Uterus (tissue), 4 donors: Measurements from ENCODE around the gene AKT3. TPM values are rescaled to one million over a fixed set of nuclear protein-coding genes. Genes with fewer than 3 reads are reported as not detected.

Source experiments
- DNase-seq, 2 donors: peaks; one replicate each; pipeline ENCODE4 v3.0.0-alpha.2; 2019 to 2020
- H3K27ac ChIP-seq, 2 donors: fragments of 200-600 bp; sonication (generic); 1 replicate in 1 of 2; 2 replicates in 1 of 2; pipeline ENCODE4 v1.5.1; 2016 to 2018
- H3K27me3 ChIP-seq, 2 donors: fragments of 200-600 bp; sonication (generic); one replicate each; pipeline ENCODE4 v1.5.1; 2018 to 2019; ENCODE audit warnings: control low read depth in 1 of 2
- H3K36me3 ChIP-seq, 2 donors: fragments of 200-600 bp; sonication (generic); one replicate each; pipeline ENCODE4 v1.5.1; 2019; ENCODE audit warnings: control low read depth in 1 of 2
- H3K4me1 ChIP-seq, 2 donors: fragments of 200-600 bp; sonication (generic); one replicate each; pipeline ENCODE4 v1.5.1; 2018 to 2019; ENCODE audit warnings: control low read depth in 1 of 2
- H3K4me3 ChIP-seq, 2 donors: fragments of 200-600 bp; sonication (generic); 1 replicate in 1 of 2; 2 replicates in 1 of 2; pipeline ENCODE4 v1.5.1; 2018 to 2019; ENCODE audit warnings: mild to moderate bottlenecking in 1 of 2
- H3K9me3 ChIP-seq, 2 donors: fragments of 200-600 bp; sonication (generic); one replicate each; pipeline ENCODE4 v1.5.1; 2019; ENCODE audit warnings: control low read depth in 1 of 2
- POLR2A ChIP-seq, 2 donors: fragments of 450-650 bp; IDR thresholded peaks; one replicate each; pipeline ENCODE4 v1.6.1; 2016; ENCODE audit warnings: antibody characterized with exemption in 2 of 2, mild to moderate bottlenecking in 1 of 2, moderate library complexity in 1 of 2
- intact Hi-C: fragments of 100-400 bp; cut with DNase I; formaldehyde crosslinking; loops from one replicate; pipeline ENCODE4 v1.15.1; 2023; ENCODE audit warnings: low total_unique reads
- total RNA-seq, 4 donors: library from RNA; depleted of rRNA in 3 of 4; stranded (reverse); fragments of >200 nt in 3 of 4; gene quantifications; one replicate each; pipeline versions ENCODE4 v1.1.0 to v1.2.4, GENCODE V29; 2014 to 2023
- TF ChIP-seq, protein P1 (sequence below), 4 experiments: fragments of 200-600 bp in 2 of 4; fragments of 450-650 bp in 2 of 4; sonication (generic) in 2 of 4; IDR thresholded peaks; one replicate each; pipeline ENCODE4 v1.5.1; 2016 to 2019; ENCODE audit warnings: antibody characterized with exemption in 4 of 4, mild to moderate bottlenecking in 2 of 4, moderate library complexity in 1 of 4
- donor health status: DM: yes; HTN: yes; CAD: no.

Gene AKT3
- total RNA-seq, 4 donors from 2014 or later = 39.2 to 227 (median 97.6) TPM

DNA sequence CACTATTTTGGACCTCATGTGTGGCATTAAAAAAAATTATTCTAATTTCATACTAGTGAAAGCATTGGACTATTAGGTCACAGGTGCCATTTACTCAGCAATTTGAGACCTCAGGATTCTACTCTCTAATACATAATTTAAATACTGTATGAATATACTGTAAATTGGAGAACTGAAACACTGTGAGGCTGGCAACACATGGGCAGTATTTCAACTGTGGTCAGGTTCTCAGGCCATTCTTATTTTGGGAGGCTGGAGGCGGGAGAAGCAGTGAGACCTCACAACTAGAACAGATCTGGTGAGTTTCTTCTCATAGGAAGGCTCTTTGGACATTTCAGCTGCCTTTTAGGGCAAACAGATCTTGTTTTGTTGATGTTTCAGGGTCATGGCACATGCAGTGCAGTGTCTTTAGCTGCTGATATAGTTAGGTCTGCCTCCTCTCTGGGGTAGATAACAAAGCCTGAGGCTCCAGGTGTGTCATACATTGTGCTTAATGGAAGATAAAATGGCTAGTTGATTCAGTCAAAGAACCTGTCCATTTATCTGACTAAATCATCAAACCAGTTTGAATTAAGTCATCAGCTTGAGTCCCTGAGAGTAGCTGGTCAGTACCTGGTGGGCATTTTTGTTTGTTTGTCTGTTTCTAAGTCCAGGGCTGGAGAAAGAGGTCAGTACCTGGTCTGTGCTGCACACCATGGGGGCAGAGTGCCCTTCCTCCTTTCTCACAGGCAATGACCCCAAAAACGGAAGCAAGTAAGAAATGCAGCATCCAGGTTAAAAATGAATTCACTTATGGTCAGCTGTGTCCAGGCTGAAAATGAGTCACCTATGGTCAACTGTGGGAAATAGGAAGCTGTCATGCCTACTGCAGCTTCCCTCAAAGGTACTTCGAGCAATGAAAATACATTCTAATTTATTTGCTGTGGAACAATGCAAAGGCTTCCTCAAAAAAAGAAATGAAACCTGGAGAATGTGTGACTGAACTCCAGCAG is 378.0 kb downstream of the AKT3 start:
- no peaks in the 10 kb centered on the region for H3K9me3 ChIP-seq
- H3K27me3 ChIP-seq = no peaks in the 10 kb centered on the region
- TF ChIP-seq, protein P1, sequence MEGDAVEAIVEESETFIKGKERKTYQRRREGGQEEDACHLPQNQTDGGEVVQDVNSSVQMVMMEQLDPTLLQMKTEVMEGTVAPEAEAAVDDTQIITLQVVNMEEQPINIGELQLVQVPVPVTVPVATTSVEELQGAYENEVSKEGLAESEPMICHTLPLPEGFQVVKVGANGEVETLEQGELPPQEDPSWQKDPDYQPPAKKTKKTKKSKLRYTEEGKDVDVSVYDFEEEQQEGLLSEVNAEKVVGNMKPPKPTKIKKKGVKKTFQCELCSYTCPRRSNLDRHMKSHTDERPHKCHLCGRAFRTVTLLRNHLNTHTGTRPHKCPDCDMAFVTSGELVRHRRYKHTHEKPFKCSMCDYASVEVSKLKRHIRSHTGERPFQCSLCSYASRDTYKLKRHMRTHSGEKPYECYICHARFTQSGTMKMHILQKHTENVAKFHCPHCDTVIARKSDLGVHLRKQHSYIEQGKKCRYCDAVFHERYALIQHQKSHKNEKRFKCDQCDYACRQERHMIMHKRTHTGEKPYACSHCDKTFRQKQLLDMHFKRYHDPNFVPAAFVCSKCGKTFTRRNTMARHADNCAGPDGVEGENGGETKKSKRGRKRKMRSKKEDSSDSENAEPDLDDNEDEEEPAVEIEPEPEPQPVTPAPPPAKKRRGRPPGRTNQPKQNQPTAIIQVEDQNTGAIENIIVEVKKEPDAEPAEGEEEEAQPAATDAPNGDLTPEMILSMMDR (IDR thresholded peaks at IDR 0.05) = no peak
- intact Hi-C loops = no loop called here
- DNase-seq = no peak
- no peak overlapping the region for H3K4me3 ChIP-seq
- no peaks in the 10 kb centered on the region for H3K4me1 ChIP-seq
- H3K27ac ChIP-seq = peak overlapping the region in 1 of 2 donors; percentile 72
- H3K36me3 ChIP-seq = no peaks in the 10 kb centered on the region

DNA sequence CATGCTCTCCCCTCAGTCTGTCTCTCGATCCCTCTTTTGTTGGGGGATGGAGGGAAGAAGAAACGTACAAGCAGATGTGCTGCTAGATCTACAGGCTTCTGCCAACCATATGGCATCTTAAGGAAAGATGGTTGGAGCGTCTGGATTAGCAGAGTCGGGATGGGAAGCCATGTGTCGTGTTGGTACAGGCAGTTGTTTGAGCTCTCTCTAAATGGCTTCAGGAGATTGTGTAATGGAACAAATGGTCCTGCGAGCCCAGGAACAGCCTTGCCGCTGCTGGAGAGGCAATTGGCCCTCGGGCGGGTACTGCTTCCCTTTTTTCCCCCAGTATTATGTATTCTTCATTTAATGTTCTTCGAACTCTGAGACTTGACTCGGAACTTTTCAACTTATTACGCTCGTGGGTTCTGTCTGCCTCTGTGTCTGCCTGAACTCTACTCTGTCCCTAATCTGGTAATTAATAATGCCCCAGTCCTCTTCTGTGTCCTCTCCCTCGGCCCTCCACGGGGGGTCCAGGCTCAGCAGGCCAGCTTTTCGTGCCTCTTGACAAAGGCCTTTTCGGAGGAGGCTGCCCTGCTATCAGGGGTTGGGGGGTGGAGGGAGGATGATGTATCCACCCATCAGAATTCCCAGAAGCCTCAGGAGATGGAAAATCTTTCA is 378.9 kb downstream of the AKT3 start:
- H3K27me3 ChIP-seq = no peaks in the 10 kb centered on the region
- no peak overlapping the region for H3K27ac ChIP-seq
- intact Hi-C loops = no loop called here
- no peaks in the 10 kb centered on the region for H3K36me3 ChIP-seq
- TF ChIP-seq, protein P1 (IDR thresholded peaks at IDR 0.05) = no peak
- no peak for TF ChIP-seq POLR2A (IDR thresholded peaks at IDR 0.05)
- no peak overlapping the region for H3K4me3 ChIP-seq
- DNase-seq = no peak
- no peaks in the 10 kb centered on the region for H3K9me3 ChIP-seq
- H3K4me1 ChIP-seq = no peaks in the 10 kb centered on the region

DNA sequence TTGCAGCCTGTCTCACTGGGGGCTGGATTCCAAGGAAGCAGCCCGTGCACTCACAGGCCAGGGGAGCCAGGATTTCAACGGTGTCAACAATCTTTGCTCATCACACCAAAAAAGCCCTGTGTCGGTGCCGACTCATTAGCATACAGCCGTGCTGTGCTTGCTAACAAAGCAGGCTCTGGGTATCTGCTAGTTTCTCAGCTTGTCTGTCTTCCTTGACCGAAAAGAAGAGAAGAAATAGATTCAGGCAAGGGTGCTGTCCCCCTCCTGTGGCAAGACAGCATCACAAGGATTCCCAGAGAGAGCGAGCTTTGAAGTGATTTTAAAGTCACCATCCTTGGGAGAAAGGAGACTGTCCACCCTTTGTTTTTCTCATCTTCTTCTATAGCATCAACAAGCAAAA is 379.5 kb downstream of the AKT3 start:
- TF ChIP-seq POLR2A (IDR thresholded peaks at IDR 0.05) = no peak
- TF ChIP-seq, protein P1 (IDR thresholded peaks at IDR 0.05) = no peak
- intact Hi-C loops = no loop called here
- Histone ChIP-seq H3K36me3 (no peaks in the 10 kb centered on the region), H3K27me3 (no peaks in the 10 kb centered on the region), H3K4me1 (no peaks in the 10 kb centered on the region), H3K9me3 (no peaks in the 10 kb centered on the region), H3K4me3 (no peak overlapping the region), H3K27ac (no peak overlapping the region)
- DNase-seq = no peak

DNA sequence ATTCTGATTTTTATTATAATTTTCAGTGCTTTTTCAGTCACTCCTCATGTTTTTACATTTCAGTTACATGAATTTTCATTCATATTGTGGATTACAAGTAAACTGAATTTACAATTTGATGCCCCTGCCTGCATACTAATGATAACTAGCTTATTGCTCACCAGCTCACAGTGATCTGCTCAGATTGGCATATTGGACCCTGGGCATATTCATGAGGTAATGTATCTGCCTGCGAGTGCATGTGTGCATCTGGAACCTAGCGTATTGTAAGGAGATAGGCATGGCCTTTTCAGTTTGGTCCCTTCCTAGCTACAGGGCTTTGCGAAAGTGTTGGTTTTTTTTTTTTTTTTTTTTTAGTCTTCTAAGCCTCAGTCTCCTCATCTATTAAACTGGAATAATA is 380.5 kb downstream of the AKT3 start:
- TF ChIP-seq, protein P1 (IDR thresholded peaks at IDR 0.05) = no peak
- no peak for TF ChIP-seq POLR2A (IDR thresholded peaks at IDR 0.05)
- intact Hi-C loops = no loop called here
- Histone ChIP-seq H3K4me3 (no peak overlapping the region), H3K9me3 (no peaks in the 10 kb centered on the region), H3K27ac (no peak overlapping the region), H3K4me1 (no peaks in the 10 kb centered on the region), H3K36me3 (no peaks in the 10 kb centered on the region), H3K27me3 (no peaks in the 10 kb centered on the region)
- no peak for DNase-seq

DNA sequence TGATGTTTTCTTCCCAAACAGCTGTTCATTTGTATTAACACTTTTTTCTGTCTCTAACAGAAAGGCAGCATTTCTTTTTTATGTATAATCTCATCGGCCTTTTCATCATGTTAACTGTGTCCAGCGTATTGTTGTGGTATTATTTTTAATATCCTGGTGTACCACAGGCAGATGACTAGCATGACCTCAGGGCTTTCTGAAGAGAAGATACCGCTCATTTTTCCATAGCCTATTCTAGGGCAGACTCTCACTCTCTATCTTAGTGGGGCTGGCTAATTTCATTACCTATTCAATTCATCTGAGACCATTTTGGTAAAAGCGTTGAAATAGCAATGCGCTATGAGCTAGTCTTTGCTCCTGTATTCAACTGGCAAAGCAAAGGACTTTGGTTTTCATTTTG is 384.3 kb downstream of the AKT3 start:
- H3K9me3 ChIP-seq = no peaks in the 10 kb centered on the region
- no peaks in the 10 kb centered on the region for H3K4me1 ChIP-seq
- no peak for DNase-seq
- no peak overlapping the region for H3K4me3 ChIP-seq
- H3K27me3 ChIP-seq = no peaks in the 10 kb centered on the region
- intact Hi-C loops = no loop called here
- TF ChIP-seq POLR2A (IDR thresholded peaks at IDR 0.05) = no peak
- no peak overlapping the region for H3K27ac ChIP-seq
- no peaks in the 10 kb centered on the region for H3K36me3 ChIP-seq
